Heart left ventricle (tissue), 16 donors: ENCODE data around the gene SNRNP70. TPM values are rescaled to one million over a fixed set of nuclear protein-coding genes. Genes with fewer than 3 reads are reported as not detected.

Experiments used
- ATAC-seq, 4 donors: fragments of 200-7000 bp; cut with Tn5 transposase; one replicate each; pipeline ENCODE4 v1.9.1; 2020 to 2022; ENCODE audit warnings: moderate library complexity in 4 of 4, mild to moderate bottlenecking in 3 of 4, moderate number of reproducible peaks in 1 of 4
- DNase-seq, 5 donors: peaks; one replicate each; pipeline ENCODE4 v3.0.0-alpha.2; 2020
- H3K27ac ChIP-seq, 12 donors: fragments of 200-600 bp; sonication (generic) in 4 of 12; one replicate each; pipeline versions ENCODE4 v1.5.0 to v1.8.0; 2016 to 2022; ENCODE audit warnings: mild to moderate bottlenecking in 2 of 12
- H3K27me3 ChIP-seq, 9 donors: fragments of 200-600 bp; sonication (generic) in 2 of 9; one replicate each; pipeline versions ENCODE4 v1.5.1 to v1.8.0; 2016 to 2022; ENCODE audit warnings: mild to moderate bottlenecking in 3 of 9
- H3K36me3 ChIP-seq, 9 donors: fragments of 200-600 bp; sonication (generic) in 2 of 9; one replicate each; pipeline versions ENCODE4 v1.5.0 to v1.8.0; 2018 to 2022; ENCODE audit warnings: mild to moderate bottlenecking in 2 of 9
- H3K4me1 ChIP-seq, 12 donors: fragments of 200-600 bp; sonication (generic) in 4 of 12; one replicate each; pipeline versions ENCODE4 v1.5.0 to v1.8.0; 2016 to 2022; ENCODE audit warnings: mild to moderate bottlenecking in 3 of 12
- H3K4me3 ChIP-seq, 12 donors: fragments of 200-600 bp; sonication (generic) in 4 of 12; one replicate each; pipeline versions ENCODE4 v1.5.0 to v1.8.0; 2017 to 2022; ENCODE audit warnings: mild to moderate bottlenecking in 9 of 12, moderate library complexity in 4 of 12
- H3K9me3 ChIP-seq, 12 donors: fragments of 200-600 bp; sonication (generic) in 4 of 12; one replicate each; pipeline versions ENCODE4 v1.5.0 to v1.8.0; 2016 to 2022; ENCODE audit warnings: mild to moderate bottlenecking in 1 of 12
- CTCF ChIP-seq, 12 donors: fragments of 200-600 bp; sonication (generic) in 4 of 12; IDR thresholded peaks; one replicate each; pipeline versions ENCODE4 v1.5.0 to v1.8.0; 2018 to 2022; ENCODE audit warnings: antibody characterized with exemption in 12 of 12, mild to moderate bottlenecking in 5 of 12
- POLR2A ChIP-seq, 2 donors: fragments of 450-650 bp; IDR thresholded peaks; one replicate each; pipeline ENCODE4 v1.6.1; 2017; ENCODE audit warnings: antibody characterized with exemption in 2 of 2, mild to moderate bottlenecking in 2 of 2, moderate library complexity in 2 of 2
- WGBS, 4 donors: extraction: QIAGEN DNeasy Blood & Tissue Kit in 2 of 4; methylation state at CpG; one replicate each; pipeline versions ENCODE4 v1.1.5 to v1.1.7; 2013 to 2018; 5-methylcytosine and 5-hydroxymethylcytosine counted together
- intact Hi-C, 10 donors: fragments of 100-400 bp; cut with DNase I; formaldehyde crosslinking; loops; one replicate each; pipeline versions ENCODE4 v1.11.1 to v1.14.2; 2022
- polyA plus RNA-seq, 2 donors: library from polyadenylated mRNA; stranded (reverse); fragments of 200-250 nt; gene quantifications; one replicate each; pipeline ENCODE4 v1.2.3, GENCODE V29; 2013
- total RNA-seq, 9 donors: library from RNA; depleted of rRNA in 2 of 9; stranded (reverse); fragments of >200 nt in 2 of 9; fragmentation: NEBNext Ultra II Directional in 3 of 9; extraction: Animal tissue kit (Norgen Biotek cat#: 25700) in 3 of 9; gene quantifications; one replicate each; pipeline versions ENCODE4 v1.1.0 to v1.2.4, GENCODE V29; 2016 to 2023
- donor health status: ischemic (EF 13 %, LVEDD 7.1; RV severe dilation, severe dysfunction).
- donor health status: healthy with polysubstance abuse.
- donor health status: DM: no; HTN: yes; CAD: no.
- donor health status: DM: no; HTN: no; CAD: no.
- donor health status: ischemic (EF 25% LVEDD 6.9; RV normal size, moderate dysfunction).
- donor health status: ischemic (EF 25% LVEDD 5.7; RV mildly dilated, moderate dysfunction).
- donor health status: healthy.
- donor health status: DM: yes; HTN: yes; CAD: no.
- donor health status: ischemic (EF 35%, LVEDD 5.7; RV mildly dilated, moderate dysfunction).
- donor health status: nonischemic (EF 11% LVEDD 7.7; RV severe dilation, severe dysfunction).
- donor health status: DM: yes; HTN: yes; CAD: no.
- donor health status: PGD.
- donor health status: ischemic (EF 29% LVEDD 5.4; RV normal size, mild dysfunction).
- donor health status: nonischemic (EF 23%, LVEDD 6.1; RV moderate dilation, normal function).

Gene SNRNP70
- total and polyA plus RNA-seq, 11 donors: 61.6 to 163 (median 96.6) TPM

GRCh38 chr19:49152119-49152550, 66.9 kb downstream of the SNRNP70 start:
- no peak for ATAC-seq
- intact Hi-C loops: loop anchor here in 2 of 10 donors (5.0 to 10.0 kb wide), 2 partner anchors 35 to 277 kb away; partner anchors contain the start of genes C19orf73 (in 1 of the 2), PPFIA3 (in 1 of the 2) and PPP1R15A (in 1 of the 2)
- peaks cover 0 to 21% (median 0%) of the 10 kb centered on the region in 9 donors for H3K27me3 ChIP-seq
- WGBS, 4 donors: 14 to 26% (median 22%) methylated on average over 10 of the region's 10 CpGs
- DNase-seq: peak in 1 of 5 donors; percentile 53
- H3K36me3 ChIP-seq: no peaks in the 10 kb centered on the region
- peak overlapping the region; percentile 32 to 92 (median 71) for H3K4me3 ChIP-seq
- H3K4me1 ChIP-seq: peaks cover 0 to 38% (median 25%) of the 10 kb centered on the region in 12 donors
- peak overlapping the region in 10 of 12 donors; percentile 5 to 100 (median 88) for H3K27ac ChIP-seq
- no peaks in the 10 kb centered on the region for H3K9me3 ChIP-seq
- TF ChIP-seq POLR2A (IDR thresholded peaks at IDR 0.05) (no peak), CTCF (IDR thresholded peaks at IDR 0.05) (no peak)

GRCh38 chr19:49153167-49153809, 68.0 kb downstream of the SNRNP70 start:
- TF ChIP-seq POLR2A (IDR thresholded peaks at IDR 0.05) (no peak), CTCF (IDR thresholded peaks at IDR 0.05) (no peak)
- Histone ChIP-seq H3K27me3 (peaks cover 0 to 21% (median 0%) of the 10 kb centered on the region in 9 donors), H3K27ac (peak overlapping the region in 10 of 12 donors; percentile 13 to 100 (median 79)), H3K36me3 (no peaks in the 10 kb centered on the region), H3K9me3 (no peaks in the 10 kb centered on the region), H3K4me1 (peaks cover 0 to 44% (median 23%) of the 10 kb centered on the region in 12 donors), H3K4me3 (peak overlapping the region; percentile 32 to 92 (median 71))
- no peak for ATAC-seq
- DNase-seq: peak in 2 of 5 donors; percentile 25 to 33
- intact Hi-C loops: loop anchor here in 2 of 10 donors (5.0 to 10.0 kb wide), 2 partner anchors 36 to 278 kb away; partner anchors contain the start of genes C19orf73 (in 1 of the 2), PPFIA3 (in 1 of the 2) and PPP1R15A (in 1 of the 2)
- 49 to 63% (median 59%) methylated on average over 10 of the region's 10 CpGs for WGBS, 4 donors

GRCh38 chr19:49154279-49154678, 69.0 kb downstream of the SNRNP70 start:
- TF ChIP-seq CTCF (IDR thresholded peaks at IDR 0.05): no peak
- no peak for TF ChIP-seq POLR2A (IDR thresholded peaks at IDR 0.05)
- Histone ChIP-seq H3K4me1 (peaks cover 0 to 46% (median 23%) of the 10 kb centered on the region in 12 donors), H3K27me3 (peaks cover 0 to 15% (median 0%) of the 10 kb centered on the region in 9 donors), H3K9me3 (no peaks in the 10 kb centered on the region), H3K36me3 (no peaks in the 10 kb centered on the region), H3K4me3 (peak overlapping the region in 11 of 12 donors; percentile 40 to 92 (median 70)), H3K27ac (peak overlapping the region; percentile 82 to 100 (median 95))
- ATAC-seq: no peak
- peak in 1 of 5 donors; percentile 23 for DNase-seq
- intact Hi-C loops: loop anchor here in 2 of 10 donors (5.0 to 10.0 kb wide), 2 partner anchors 37 to 279 kb away; partner anchors contain the start of genes C19orf73 (in 1 of the 2), PPFIA3 (in 1 of the 2) and PPP1R15A (in 1 of the 2)
- 76 to 85% (median 81%) methylated on average over 6 of the region's 6 CpGs for WGBS, 4 donors
